Midbrain (tissue), 1 donor: ENCODE data around the gene LRIG2.
A peak's percentile ranks its signal among the peaks of the same experiment; 100 is the strongest.
"Not testable (repeated sequence)": the region's sequence is repeated elsewhere in the genome, so short reads cannot be mapped to it uniquely, and the experiment has no call there.

Experiments
- DNase-seq: peaks from one replicate; lab custom pipeline; 2025; lab: John Stamatoyannopoulos, UW

The LRIG2 gene

GRCh38 chr1:113072757-113073478, at the start of gene LRIG2:
Gene LRIG2, plus strand, starts transcription at chr1:113073198. Its CDS starts 209 bp downstream, at chr1:113073407.
- peak; percentile 97 for DNase-seq

- DNase-seq: not testable (repeated sequence)
Measured at GRCh38 chr1:113023316-113023715, 49.7 kb upstream of the LRIG2 start.

GRCh38 chr1:113027007-113027406, 46.0 kb upstream of the LRIG2 start:
- no peak for DNase-seq

- no peak for DNase-seq
Measured at GRCh38 chr1:113027449-113027848, 45.5 kb upstream of the LRIG2 start.

- DNase-seq: no peak
Measured at GRCh38 chr1:113029822-113030221, 43.2 kb upstream of the LRIG2 start.

- DNase-seq: no peak
Measured at GRCh38 chr1:113031171-113031933, 41.6 kb upstream of the LRIG2 start.

GRCh38 chr1:113035086-113035485, 37.9 kb upstream of the LRIG2 start:
- DNase-seq: no peak

- DNase-seq: no peak
Measured at GRCh38 chr1:113036639-113037321, 36.2 kb upstream of the LRIG2 start.

- no peak for DNase-seq
Measured at GRCh38 chr1:113040041-113040440, 33.0 kb upstream of the LRIG2 start.

- DNase-seq: no peak
Measured at GRCh38 chr1:113040718-113041412, 32.1 kb upstream of the LRIG2 start.

- DNase-seq: peak; percentile 76
Measured at GRCh38 chr1:113041569-113042284, 31.3 kb upstream of the LRIG2 start.

GRCh38 chr1:113042285-113043143, 30.5 kb upstream of the LRIG2 start:
- peak; percentile 86 for DNase-seq

- not testable (repeated sequence) for DNase-seq
Measured at GRCh38 chr1:113043144-113043488, 29.9 kb upstream of the LRIG2 start.

- no peak for DNase-seq
Measured at GRCh38 chr1:113046569-113046968, 26.4 kb upstream of the LRIG2 start.

GRCh38 chr1:113048064-113048463, 24.9 kb upstream of the LRIG2 start:
- no peak for DNase-seq

GRCh38 chr1:113053344-113054126, 19.5 kb upstream of the LRIG2 start:
- no peak for DNase-seq

GRCh38 chr1:113055570-113055969, 17.4 kb upstream of the LRIG2 start:
- DNase-seq: no peak

- no peak for DNase-seq
Measured at GRCh38 chr1:113057006-113057405, 16.0 kb upstream of the LRIG2 start.

- no peak for DNase-seq
Measured at GRCh38 chr1:113058941-113059706, 13.9 kb upstream of the LRIG2 start.
